NCI-H345 (cell line): ENCODE results near the gene KXD1.
"Not testable (repeated sequence)": the region's sequence is repeated elsewhere in the genome, so short reads cannot be mapped to it uniquely, and the experiment has no call there.

Experiments used
- DNase-seq: peaks from one replicate; lab custom pipeline; 2025; lab: John Stamatoyannopoulos, UW

The KXD1 gene

GRCh38 chr19:18557411-18558201 is at the start of gene KXD1:
Gene KXD1 (plus strand): TSS chr19:18557870. CDS start chr19:18562057, 4,187 bp downstream.
- DNase-seq = peak; percentile 94

- DNase-seq = no peak
Observed at GRCh38 chr19:18508585-18508984, 49.1 kb upstream of the KXD1 start.

- DNase-seq = no peak
Observed at GRCh38 chr19:18510216-18510615, 47.5 kb upstream of the KXD1 start.

- DNase-seq = no peak
Observed at GRCh38 chr19:18513868-18514267, 43.8 kb upstream of the KXD1 start.

GRCh38 chr19:18514800-18515682 is 42.6 kb upstream of the KXD1 start:
- peak; percentile 11 for DNase-seq

- no peak for DNase-seq
Observed at GRCh38 chr19:18515959-18516358, 41.7 kb upstream of the KXD1 start.

- no peak for DNase-seq
Observed at GRCh38 chr19:18517606-18518005, 40.1 kb upstream of the KXD1 start.

- no peak for DNase-seq
Observed at GRCh38 chr19:18518639-18519038, 39.0 kb upstream of the KXD1 start.

GRCh38 chr19:18519962-18520847 is 37.5 kb upstream of the KXD1 start:
- no peak for DNase-seq

- DNase-seq = no peak
Observed at GRCh38 chr19:18520848-18521691, 36.6 kb upstream of the KXD1 start.

- no peak for DNase-seq
Observed at GRCh38 chr19:18521692-18522123, 36.0 kb upstream of the KXD1 start, which contains the start of gene ELL. Gene ELL (minus strand): TSS chr19:18522070. CDS start chr19:18522055, 15 bp downstream.

GRCh38 chr19:18522124-18522861 is 35.4 kb upstream of the KXD1 start:
- DNase-seq = peak; percentile 98

- not testable (repeated sequence) for DNase-seq
Observed at GRCh38 chr19:18522862-18523440, 34.7 kb upstream of the KXD1 start.

GRCh38 chr19:18523841-18524240 is 33.8 kb upstream of the KXD1 start:
- no peak for DNase-seq

GRCh38 chr19:18526316-18526715 is 31.4 kb upstream of the KXD1 start:
- DNase-seq = no peak

- DNase-seq = no peak
Observed at GRCh38 chr19:18529782-18530181, 27.9 kb upstream of the KXD1 start.

GRCh38 chr19:18531485-18531884 is 26.2 kb upstream of the KXD1 start:
- no peak for DNase-seq

GRCh38 chr19:18532168-18532890 is 25.3 kb upstream of the KXD1 start:
- no peak for DNase-seq

GRCh38 chr19:18533058-18533457 is 24.6 kb upstream of the KXD1 start:
- DNase-seq = no peak
